ENCODE measurements around the gene APOBEC3A.
A peak's percentile ranks its signal among the peaks of the same experiment; 100 is the strongest.

Gene APOBEC3A

DNA sequence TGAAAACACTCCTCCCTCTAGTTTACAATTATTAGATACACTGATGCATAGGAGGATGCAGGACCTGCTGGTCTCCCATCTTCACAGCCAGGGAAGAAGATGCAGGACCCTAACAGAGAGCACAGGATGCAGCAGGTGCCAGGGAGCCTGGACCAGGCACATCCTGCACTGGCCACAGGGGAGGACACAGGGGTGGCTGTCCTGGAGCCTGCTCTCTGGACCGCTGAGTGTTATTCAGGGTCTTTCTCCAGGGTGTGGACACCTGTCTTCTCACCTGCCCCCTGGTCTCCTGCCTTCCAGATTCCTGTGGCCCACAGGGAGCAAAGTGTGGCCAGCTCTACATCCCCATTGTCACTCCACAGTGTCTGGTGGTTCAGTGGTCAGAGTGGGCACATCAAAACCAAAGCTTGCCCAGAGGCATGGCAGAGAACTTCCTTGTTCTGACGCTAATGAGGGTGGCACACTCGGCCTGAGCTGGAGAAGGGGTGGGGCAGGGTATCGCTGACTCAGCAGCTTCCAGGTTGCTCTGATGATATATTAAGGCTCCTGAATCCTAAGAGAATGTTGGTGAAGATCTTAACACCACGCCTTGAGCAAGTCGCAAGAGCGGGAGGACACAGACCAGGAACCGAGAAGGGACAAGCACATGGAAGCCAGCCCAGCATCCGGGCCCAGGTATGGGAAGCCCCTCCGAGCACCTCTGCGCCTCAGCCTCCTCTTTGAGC is at the start of gene APOBEC3A:
APOBEC3A (plus strand) TSS at position 564 of the 725 bp plus-strand sequence; CDS start at position 647, 83 bp downstream.
- H3K4me3 ChIP-seq (ENCODE audit: low read depth, low read length), result no peak within 1 kb of the TSS
- TF ChIP-seq, protein P1, sequence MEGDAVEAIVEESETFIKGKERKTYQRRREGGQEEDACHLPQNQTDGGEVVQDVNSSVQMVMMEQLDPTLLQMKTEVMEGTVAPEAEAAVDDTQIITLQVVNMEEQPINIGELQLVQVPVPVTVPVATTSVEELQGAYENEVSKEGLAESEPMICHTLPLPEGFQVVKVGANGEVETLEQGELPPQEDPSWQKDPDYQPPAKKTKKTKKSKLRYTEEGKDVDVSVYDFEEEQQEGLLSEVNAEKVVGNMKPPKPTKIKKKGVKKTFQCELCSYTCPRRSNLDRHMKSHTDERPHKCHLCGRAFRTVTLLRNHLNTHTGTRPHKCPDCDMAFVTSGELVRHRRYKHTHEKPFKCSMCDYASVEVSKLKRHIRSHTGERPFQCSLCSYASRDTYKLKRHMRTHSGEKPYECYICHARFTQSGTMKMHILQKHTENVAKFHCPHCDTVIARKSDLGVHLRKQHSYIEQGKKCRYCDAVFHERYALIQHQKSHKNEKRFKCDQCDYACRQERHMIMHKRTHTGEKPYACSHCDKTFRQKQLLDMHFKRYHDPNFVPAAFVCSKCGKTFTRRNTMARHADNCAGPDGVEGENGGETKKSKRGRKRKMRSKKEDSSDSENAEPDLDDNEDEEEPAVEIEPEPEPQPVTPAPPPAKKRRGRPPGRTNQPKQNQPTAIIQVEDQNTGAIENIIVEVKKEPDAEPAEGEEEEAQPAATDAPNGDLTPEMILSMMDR (IDR thresholded peaks at IDR 0.05; ENCODE audit: control insufficient read depth, extremely low read depth, insufficient read depth), result no peak
- DNase-seq (ENCODE audit: low read depth), result no peak

DNA sequence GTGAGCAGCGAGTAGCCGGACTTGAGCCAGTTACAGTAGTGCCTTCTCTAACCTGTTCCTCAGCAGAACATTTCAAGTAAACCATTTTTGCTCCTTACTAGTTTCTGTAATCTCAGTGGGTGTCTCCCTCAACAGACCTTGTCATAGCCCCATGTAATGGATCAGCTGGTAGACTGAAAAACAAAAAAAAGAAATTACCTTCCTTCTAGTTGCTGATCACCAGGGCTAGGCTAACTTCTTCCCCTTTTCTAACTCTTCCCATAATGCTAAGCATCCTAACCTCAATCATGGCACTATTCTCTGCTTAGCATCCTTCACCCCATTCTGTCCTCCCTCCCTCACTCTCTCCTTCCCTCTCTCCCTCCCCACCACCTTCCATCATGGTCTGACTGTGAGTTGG is 49.6 kb upstream of the APOBEC3A start:
- TF ChIP-seq, protein P1 (IDR thresholded peaks at IDR 0.05; ENCODE audit: control insufficient read depth, extremely low read depth, insufficient read depth), result no peak
- H3K4me3 ChIP-seq (ENCODE audit: low read depth, low read length), result no peak overlapping the region
- no peak for DNase-seq (ENCODE audit: low read depth)

DNA sequence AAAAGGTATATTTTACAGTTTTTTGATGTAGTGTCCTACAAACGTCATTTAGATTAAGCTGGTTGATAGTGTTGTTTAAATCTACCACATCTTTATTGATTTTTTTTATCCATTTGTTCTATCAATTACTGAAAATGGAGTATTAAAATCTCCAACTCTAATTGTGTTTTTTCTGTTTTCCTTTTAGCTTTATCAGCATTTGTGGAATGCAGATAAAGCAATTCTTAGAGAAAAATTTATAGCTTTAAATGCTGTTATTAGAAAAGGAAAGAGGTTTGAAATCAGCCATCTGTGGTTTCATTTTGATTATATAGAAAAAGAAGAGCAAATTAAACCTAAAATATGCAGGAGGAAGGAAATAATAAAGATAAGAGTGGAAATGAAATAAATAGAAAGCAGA is 46.0 kb upstream of the APOBEC3A start:
- DNase-seq (ENCODE audit: low read depth), result no peak
- no peak overlapping the region for H3K4me3 ChIP-seq (ENCODE audit: low read depth, low read length)
- TF ChIP-seq, protein P1 (IDR thresholded peaks at IDR 0.05; ENCODE audit: control insufficient read depth, extremely low read depth, insufficient read depth), result no peak

- TF ChIP-seq, protein P1 (IDR thresholded peaks at IDR 0.05; ENCODE audit: control insufficient read depth, extremely low read depth, insufficient read depth), result no peak
- no peak for DNase-seq (ENCODE audit: low read depth)
- H3K4me3 ChIP-seq (ENCODE audit: low read depth, low read length), result no peak overlapping the region
These were observed 37.7 kb upstream of the APOBEC3A start for GRCh38 chr22:38919631-38920190.

- peak; percentile 92 for DNase-seq (ENCODE audit: low read depth)
- no peak overlapping the region for H3K4me3 ChIP-seq (ENCODE audit: low read depth, low read length)
- TF ChIP-seq, protein P1 (IDR thresholded peaks at IDR 0.05; ENCODE audit: control insufficient read depth, extremely low read depth, insufficient read depth), result no peak
These were observed 36.3 kb upstream of the APOBEC3A start for GRCh38 chr22:38921120-38921519.

GRCh38 chr22:38921806-38922205 is 35.6 kb upstream of the APOBEC3A start:
- TF ChIP-seq, protein P1 (IDR thresholded peaks at IDR 0.05; ENCODE audit: control insufficient read depth, extremely low read depth, insufficient read depth), result no peak
- DNase-seq (ENCODE audit: low read depth), result no peak
- no peak overlapping the region for H3K4me3 ChIP-seq (ENCODE audit: low read depth, low read length)
